OCI-LY3 (cell line): ENCODE measurements around the gene ITGB1.

Experiments used
- H2AFZ ChIP-seq: fragments of 200-600, 300-600 bp; shearing (Covaris generic); 2 replicates; pipeline ENCODE4 v1.6.0; 2014; ENCODE audit warnings: antibody characterized with exemption, low read depth, low read length
- H3K27ac ChIP-seq: fragments of 200-600, 300-600 bp; sonication (generic); 2 replicates; pipeline ENCODE4 v1.5.1; 2014; ENCODE audit warnings: mild to moderate bottlenecking, low read length, moderate library complexity, mixed read lengths
- H3K27me3 ChIP-seq: fragments of 200-600, 300-600 bp; sonication (generic); 2 replicates; pipeline ENCODE4 v1.6.1; 2014; ENCODE audit warnings: low read depth, low read length, mixed read lengths
- H3K36me3 ChIP-seq: fragments of 200-600, 300-600 bp; sonication (generic); replicated peaks from 2 replicates; pipeline ENCODE3; 2014; ENCODE audit warnings: low read depth, low read length, mixed read lengths
- H3K4me1 ChIP-seq: fragments of 300-600, 200-600 bp; sonication (generic); 2 replicates; pipeline ENCODE4 v1.6.1; 2014; ENCODE audit warnings: low read length, mixed read lengths
- H3K4me2 ChIP-seq: fragments of 200-600, 300-600 bp; sonication (generic); 2 replicates; pipeline ENCODE4 v1.6.1; 2014; ENCODE audit warnings: low read length, mixed read lengths
- H3K4me3 ChIP-seq: fragments of 300-600, 200-600 bp; sonication (generic); 2 replicates; pipeline ENCODE4 v1.5.1; 2014; ENCODE audit warnings: antibody characterized with exemption, mild to moderate bottlenecking, low read length, moderate library complexity
- H3K79me2 ChIP-seq: fragments of 300-600, 200-600 bp; shearing (Covaris generic); 2 replicates; pipeline ENCODE4 v1.6.1; 2014; ENCODE audit warnings: mild to moderate bottlenecking, low read length, mixed read lengths
- H3K9ac ChIP-seq: fragments of 300-600, 200-600 bp; shearing (Covaris generic); 2 replicates; pipeline ENCODE4 v1.6.0; 2014; ENCODE audit warnings: mild to moderate bottlenecking, low read length, moderate library complexity
- H3K9me3 ChIP-seq: fragments of 200-600, 300-600 bp; shearing (Covaris generic); 2 replicates; pipeline ENCODE4 v1.6.1; 2014; ENCODE audit warnings: low read length, mixed read lengths; ENCODE audit not compliant: insufficient read depth
- H4K20me1 ChIP-seq: fragments of 200-600, 300-600 bp; sonication (generic); 2 replicates; pipeline ENCODE4 v1.6.1; 2016; ENCODE audit warnings: low read length, mixed read lengths; ENCODE audit not compliant: insufficient read depth
- EZH2phosphoT487 ChIP-seq: fragments of 200-600 bp; shearing (Covaris generic); IDR thresholded peaks from 2 replicates; pipeline ENCODE4 v1.6.1; 2018; ENCODE audit warnings: antibody characterized with exemption, mixed run types, low read depth
- TF ChIP-seq, protein P1 (sequence below): fragments of 200-600, 300-600 bp; sonication (generic); IDR thresholded peaks from 2 replicates; pipeline ENCODE4 v1.5.1; 2014; ENCODE audit warnings: antibody characterized with exemption, low read length, low read depth

ITGB1 gene

DNA sequence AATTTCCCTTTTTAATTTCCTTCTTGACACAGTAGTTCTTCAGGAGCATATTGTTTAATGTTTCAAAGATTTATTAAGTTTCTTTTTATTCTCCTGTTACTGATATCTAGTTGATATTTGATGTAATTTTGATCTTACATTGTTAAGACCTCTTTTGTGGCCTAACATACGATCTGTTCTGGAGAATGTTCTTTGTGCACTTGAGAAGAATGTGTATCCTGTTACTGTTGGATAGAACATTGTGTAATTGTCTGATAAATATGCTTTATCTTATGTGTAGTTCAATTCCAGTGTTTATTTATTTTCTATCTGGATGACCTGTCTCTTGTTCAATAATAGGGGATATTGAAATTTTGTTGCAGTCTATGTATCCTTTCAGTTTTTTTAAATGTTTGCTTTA lies 106.7 kb downstream of the ITGB1 start:
- Histone ChIP-seq H3K4me1 (no peaks in the 10 kb centered on the region), H3K4me2 (no peak overlapping the region), H3K9me3 (no peaks in the 10 kb centered on the region), H3K79me2 (no peaks in the 10 kb centered on the region), H4K20me1 (no peaks in the 10 kb centered on the region), H3K36me3 (no peaks in the 10 kb centered on the region), H2AFZ (no peak overlapping the region), H3K9ac (no peak overlapping the region), H3K27ac (no peak overlapping the region), H3K27me3 (no peaks in the 10 kb centered on the region), H3K4me3 (no peak overlapping the region)
- no peak for TF ChIP-seq EZH2phosphoT487
- TF ChIP-seq, protein P1, sequence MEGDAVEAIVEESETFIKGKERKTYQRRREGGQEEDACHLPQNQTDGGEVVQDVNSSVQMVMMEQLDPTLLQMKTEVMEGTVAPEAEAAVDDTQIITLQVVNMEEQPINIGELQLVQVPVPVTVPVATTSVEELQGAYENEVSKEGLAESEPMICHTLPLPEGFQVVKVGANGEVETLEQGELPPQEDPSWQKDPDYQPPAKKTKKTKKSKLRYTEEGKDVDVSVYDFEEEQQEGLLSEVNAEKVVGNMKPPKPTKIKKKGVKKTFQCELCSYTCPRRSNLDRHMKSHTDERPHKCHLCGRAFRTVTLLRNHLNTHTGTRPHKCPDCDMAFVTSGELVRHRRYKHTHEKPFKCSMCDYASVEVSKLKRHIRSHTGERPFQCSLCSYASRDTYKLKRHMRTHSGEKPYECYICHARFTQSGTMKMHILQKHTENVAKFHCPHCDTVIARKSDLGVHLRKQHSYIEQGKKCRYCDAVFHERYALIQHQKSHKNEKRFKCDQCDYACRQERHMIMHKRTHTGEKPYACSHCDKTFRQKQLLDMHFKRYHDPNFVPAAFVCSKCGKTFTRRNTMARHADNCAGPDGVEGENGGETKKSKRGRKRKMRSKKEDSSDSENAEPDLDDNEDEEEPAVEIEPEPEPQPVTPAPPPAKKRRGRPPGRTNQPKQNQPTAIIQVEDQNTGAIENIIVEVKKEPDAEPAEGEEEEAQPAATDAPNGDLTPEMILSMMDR: no peak
